Osteoblast (primary cell): Measurements from ENCODE around the gene MC5R. TPM values are rescaled to one million over a fixed set of nuclear protein-coding genes. Genes with fewer than 3 reads are reported as not detected.
A peak's percentile ranks its signal among the peaks of the same experiment; 100 is the strongest.

Experiments used
- DNase-seq: peaks from one replicate; pipeline ENCODE4 v3.0.0; 2011; ENCODE audit warnings: low spot score, mixed read lengths; ENCODE audit not compliant: insufficient read length; ENCODE audit errors: missing footprints
- H2AFZ ChIP-seq: 2 replicates; pipeline ENCODE4 v1.6.0; 2011; ENCODE audit warnings: mild to moderate bottlenecking, low read length
- H3K27ac ChIP-seq: 2 replicates; pipeline ENCODE4 v1.5.1; 2011; ENCODE audit warnings: mild to moderate bottlenecking, low read depth, low read length, moderate library complexity
- H3K27me3 ChIP-seq: 2 replicates; pipeline ENCODE4 v1.6.0; 2012; ENCODE audit warnings: mild to moderate bottlenecking, control low read depth, inconsistent platforms, low read length, moderate library complexity; ENCODE audit not compliant: insufficient read depth
- H3K36me3 ChIP-seq: 2 replicates; pipeline ENCODE4 v1.5.1; 2011; ENCODE audit warnings: mild to moderate bottlenecking, low read length, control low read depth, moderate library complexity; ENCODE audit not compliant: insufficient read depth
- H3K4me1 ChIP-seq: 2 replicates; pipeline ENCODE4 v1.5.1; 2011; ENCODE audit warnings: mild to moderate bottlenecking, low read length, control low read depth, moderate library complexity; ENCODE audit not compliant: insufficient read depth
- H3K4me2 ChIP-seq: 2 replicates; pipeline ENCODE4 v1.6.0; 2011; ENCODE audit warnings: mild to moderate bottlenecking, low read length; ENCODE audit not compliant: insufficient read depth
- H3K4me3 ChIP-seq: fragments of 200-600 bp; sonication (generic); 3 replicates; pipeline ENCODE4 v1.5.1; 2012; ENCODE audit warnings: mild to moderate bottlenecking, low read length, inconsistent platforms; ENCODE audit not compliant: insufficient read depth
- H3K79me2 ChIP-seq: 2 replicates; pipeline ENCODE4 v1.6.0; 2012; ENCODE audit warnings: mild to moderate bottlenecking, low read length, control low read depth, inconsistent platforms; ENCODE audit not compliant: insufficient read depth
- H3K9me3 ChIP-seq: 2 replicates; pipeline ENCODE4 v1.5.1; 2011; ENCODE audit warnings: low read depth, low read length, control low read depth
- H4K20me1 ChIP-seq: 2 replicates; pipeline ENCODE4 v1.6.0; 2012; ENCODE audit warnings: mild to moderate bottlenecking, low read length, control low read depth; ENCODE audit not compliant: insufficient read depth
- CTCF ChIP-seq: IDR thresholded peaks from 2 replicates; pipeline ENCODE4 v1.5.1; 2011; ENCODE audit warnings: mild to moderate bottlenecking, low read depth, low read length, moderate library complexity; ENCODE audit errors: extremely low read depth
- total RNA-seq: library from RNA; depleted of rRNA; stranded (reverse); fragments of >200 nt; gene quantifications from 2 replicates; pipeline ENCODE4 v1.2.3, GENCODE V29; 2012

Gene MC5R
- total RNA-seq, 1 donor: 0.36 TPM

GRCh38 chr18:13796515-13796914, 27.4 kb upstream of the MC5R start:
- Histone ChIP-seq H3K27me3 (peaks cover 4% of the 10 kb centered on the region), H3K27ac (no peak overlapping the region), H3K4me3 (no peak overlapping the region), H2AFZ (no peak overlapping the region), H4K20me1 (no peaks in the 10 kb centered on the region), H3K9me3 (no peaks in the 10 kb centered on the region), H3K4me1 (peaks cover 3% of the 10 kb centered on the region), H3K79me2 (no peaks in the 10 kb centered on the region), H3K36me3 (no peaks in the 10 kb centered on the region), H3K4me2 (no peak overlapping the region)
- DNase-seq: no peak
- no peak for TF ChIP-seq CTCF

GRCh38 chr18:13797157-13797611, 26.8 kb upstream of the MC5R start:
- no peaks in the 10 kb centered on the region for H4K20me1 ChIP-seq
- peaks cover 3% of the 10 kb centered on the region for H3K4me1 ChIP-seq
- no peaks in the 10 kb centered on the region for H3K79me2 ChIP-seq
- no peaks in the 10 kb centered on the region for H3K9me3 ChIP-seq
- H2AFZ ChIP-seq: no peak overlapping the region
- no peak for DNase-seq
- no peak overlapping the region for H3K4me2 ChIP-seq
- no peak overlapping the region for H3K4me3 ChIP-seq
- H3K36me3 ChIP-seq: no peaks in the 10 kb centered on the region
- TF ChIP-seq CTCF: no peak
- no peak overlapping the region for H3K27ac ChIP-seq
- H3K27me3 ChIP-seq: peaks cover 4% of the 10 kb centered on the region

GRCh38 chr18:13799396-13799795, 24.6 kb upstream of the MC5R start:
- no peaks in the 10 kb centered on the region for H3K79me2 ChIP-seq
- no peak overlapping the region for H3K4me3 ChIP-seq
- H3K36me3 ChIP-seq: no peaks in the 10 kb centered on the region
- no peak for DNase-seq
- no peak for TF ChIP-seq CTCF
- no peak overlapping the region for H3K27ac ChIP-seq
- H4K20me1 ChIP-seq: peaks cover 4% of the 10 kb centered on the region
- no peak overlapping the region for H2AFZ ChIP-seq
- peaks cover 3% of the 10 kb centered on the region for H3K4me1 ChIP-seq
- no peak overlapping the region for H3K4me2 ChIP-seq
- H3K27me3 ChIP-seq: peaks cover 4% of the 10 kb centered on the region
- no peaks in the 10 kb centered on the region for H3K9me3 ChIP-seq

- H3K27ac ChIP-seq: no peak overlapping the region
- DNase-seq: peak; percentile 87
- H3K4me1 ChIP-seq: peaks cover 3% of the 10 kb centered on the region
- H4K20me1 ChIP-seq: peaks cover 4% of the 10 kb centered on the region
- H3K36me3 ChIP-seq: no peaks in the 10 kb centered on the region
- peak overlapping the region; percentile 81 for H3K4me2 ChIP-seq
- H3K9me3 ChIP-seq: no peaks in the 10 kb centered on the region
- TF ChIP-seq CTCF: peak; percentile 31
- peaks cover 4% of the 10 kb centered on the region for H3K27me3 ChIP-seq
- peak overlapping the region; percentile 83 for H2AFZ ChIP-seq
- H3K79me2 ChIP-seq: no peaks in the 10 kb centered on the region
- H3K4me3 ChIP-seq: peak overlapping the region; percentile 58
Observed at GRCh38 chr18:13800505-13801259, 23.3 kb upstream of the MC5R start.
